ENCODE data around the gene KIF6.

The KIF6 gene

DNA sequence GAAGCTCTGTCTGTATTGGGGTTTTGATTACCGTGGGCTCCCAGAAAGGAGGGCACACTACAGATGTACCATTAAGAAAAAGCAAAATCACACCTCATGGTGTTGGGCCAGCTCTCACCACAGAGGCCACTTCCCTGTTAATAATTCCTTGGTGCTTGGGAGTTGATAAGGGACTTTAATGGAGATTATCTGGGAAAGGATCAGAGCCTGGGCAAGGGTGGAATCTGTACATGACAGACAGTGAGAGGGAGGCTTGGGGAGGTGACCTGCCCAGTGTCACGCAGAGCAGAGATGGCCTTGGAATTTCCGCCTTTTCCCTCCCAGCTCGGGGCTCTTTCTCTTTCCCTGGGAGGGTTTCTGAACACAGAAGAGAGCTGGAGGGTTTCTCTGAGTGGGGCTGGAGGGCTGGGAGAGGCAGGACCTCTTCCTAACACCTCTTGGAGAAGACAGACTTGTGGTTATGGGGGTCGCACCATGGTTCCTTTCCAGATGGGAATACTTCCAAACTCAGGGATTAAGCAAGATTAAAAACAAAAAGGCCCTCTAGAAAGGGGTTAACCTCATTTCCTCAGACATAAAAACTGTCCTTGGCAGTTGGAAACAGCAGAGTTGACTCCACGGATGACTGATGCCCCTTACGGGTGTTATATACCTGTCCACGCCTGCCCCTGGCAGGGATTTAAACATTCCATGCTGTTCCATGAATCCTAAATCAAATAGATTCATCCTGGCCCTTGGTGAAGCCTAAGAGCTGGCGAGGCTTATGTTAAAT lies 385.9 kb downstream of the KIF6 start:
- TF ChIP-seq, protein P1, sequence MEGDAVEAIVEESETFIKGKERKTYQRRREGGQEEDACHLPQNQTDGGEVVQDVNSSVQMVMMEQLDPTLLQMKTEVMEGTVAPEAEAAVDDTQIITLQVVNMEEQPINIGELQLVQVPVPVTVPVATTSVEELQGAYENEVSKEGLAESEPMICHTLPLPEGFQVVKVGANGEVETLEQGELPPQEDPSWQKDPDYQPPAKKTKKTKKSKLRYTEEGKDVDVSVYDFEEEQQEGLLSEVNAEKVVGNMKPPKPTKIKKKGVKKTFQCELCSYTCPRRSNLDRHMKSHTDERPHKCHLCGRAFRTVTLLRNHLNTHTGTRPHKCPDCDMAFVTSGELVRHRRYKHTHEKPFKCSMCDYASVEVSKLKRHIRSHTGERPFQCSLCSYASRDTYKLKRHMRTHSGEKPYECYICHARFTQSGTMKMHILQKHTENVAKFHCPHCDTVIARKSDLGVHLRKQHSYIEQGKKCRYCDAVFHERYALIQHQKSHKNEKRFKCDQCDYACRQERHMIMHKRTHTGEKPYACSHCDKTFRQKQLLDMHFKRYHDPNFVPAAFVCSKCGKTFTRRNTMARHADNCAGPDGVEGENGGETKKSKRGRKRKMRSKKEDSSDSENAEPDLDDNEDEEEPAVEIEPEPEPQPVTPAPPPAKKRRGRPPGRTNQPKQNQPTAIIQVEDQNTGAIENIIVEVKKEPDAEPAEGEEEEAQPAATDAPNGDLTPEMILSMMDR (IDR thresholded peaks at IDR 0.05; ENCODE audit: low read depth, low read length), result no peak
- H3K4me3 ChIP-seq (replicated peaks in 1 of 2; ENCODE audit: low read depth in 2 of 2, low read length in 2 of 2), result no peak overlapping the region
- DNase-seq (ENCODE audit: low read depth in 2 of 2), result no peak

DNA sequence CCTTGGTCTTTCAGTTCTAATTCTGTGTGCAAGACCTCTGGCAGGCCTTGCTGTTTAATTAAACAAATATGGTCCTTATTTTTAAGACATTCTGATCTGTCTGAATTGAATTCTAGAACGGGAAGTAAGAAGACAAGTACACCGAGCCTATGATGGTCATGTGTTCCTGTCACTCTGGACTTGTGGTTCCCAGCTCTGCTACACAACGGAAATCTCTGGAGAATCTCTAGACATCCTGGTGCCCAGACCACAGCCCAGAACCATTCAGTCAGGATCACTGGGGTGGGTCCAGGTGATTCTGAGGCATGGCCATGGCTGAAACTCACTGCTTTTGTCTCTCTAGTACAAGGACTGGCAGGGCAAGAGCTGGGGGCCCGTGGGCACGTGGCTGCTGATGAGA lies 386.8 kb downstream of the KIF6 start:
- no peak overlapping the region for H3K4me3 ChIP-seq (replicated peaks in 1 of 2; ENCODE audit: low read depth in 2 of 2, low read length in 2 of 2)
- no peak for DNase-seq (ENCODE audit: low read depth in 2 of 2)
- TF ChIP-seq, protein P1 (IDR thresholded peaks at IDR 0.05; ENCODE audit: low read depth, low read length), result no peak

DNA sequence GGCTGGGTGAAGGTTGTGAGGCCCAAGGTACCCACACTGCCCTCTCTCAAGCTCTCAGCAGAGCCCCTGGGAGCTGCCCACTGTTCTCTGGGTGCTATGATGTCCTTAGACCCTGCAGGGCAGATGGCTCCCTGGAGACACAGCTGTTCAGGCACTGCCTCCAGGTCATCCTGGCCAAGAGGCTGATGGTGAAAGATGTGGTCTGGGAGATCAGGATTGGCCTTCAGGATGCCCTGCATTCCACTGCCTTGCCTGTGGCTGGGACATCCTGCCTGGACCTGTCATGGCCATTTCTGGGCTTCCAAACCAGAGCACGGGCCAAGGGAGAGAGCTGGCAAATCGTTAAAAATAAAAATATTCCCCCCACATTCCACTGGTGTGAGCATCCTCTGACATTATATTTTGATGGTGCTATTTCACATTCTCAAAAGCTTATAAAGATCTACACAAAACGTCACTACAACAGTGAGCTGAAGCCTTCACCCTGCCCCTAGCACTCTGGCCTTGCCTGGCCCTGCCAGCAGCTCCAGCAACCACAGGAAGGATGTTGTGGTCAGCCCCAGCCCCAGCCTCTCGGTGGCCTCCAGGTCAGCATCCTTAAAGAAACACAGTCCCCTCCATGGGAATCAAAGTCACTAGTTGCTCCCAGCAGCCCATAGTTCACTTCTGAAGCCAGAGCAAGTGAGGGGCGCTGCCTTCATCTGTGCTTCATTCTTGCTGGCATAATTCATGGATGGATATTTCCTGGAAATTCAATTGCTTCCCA lies 389.2 kb downstream of the KIF6 start:
- H3K4me3 ChIP-seq (replicated peaks in 1 of 2; ENCODE audit: low read depth in 2 of 2, low read length in 2 of 2), result no peak overlapping the region
- DNase-seq (ENCODE audit: low read depth in 2 of 2), result no peak
- TF ChIP-seq, protein P1 (IDR thresholded peaks at IDR 0.05; ENCODE audit: low read depth, low read length), result no peak

DNA sequence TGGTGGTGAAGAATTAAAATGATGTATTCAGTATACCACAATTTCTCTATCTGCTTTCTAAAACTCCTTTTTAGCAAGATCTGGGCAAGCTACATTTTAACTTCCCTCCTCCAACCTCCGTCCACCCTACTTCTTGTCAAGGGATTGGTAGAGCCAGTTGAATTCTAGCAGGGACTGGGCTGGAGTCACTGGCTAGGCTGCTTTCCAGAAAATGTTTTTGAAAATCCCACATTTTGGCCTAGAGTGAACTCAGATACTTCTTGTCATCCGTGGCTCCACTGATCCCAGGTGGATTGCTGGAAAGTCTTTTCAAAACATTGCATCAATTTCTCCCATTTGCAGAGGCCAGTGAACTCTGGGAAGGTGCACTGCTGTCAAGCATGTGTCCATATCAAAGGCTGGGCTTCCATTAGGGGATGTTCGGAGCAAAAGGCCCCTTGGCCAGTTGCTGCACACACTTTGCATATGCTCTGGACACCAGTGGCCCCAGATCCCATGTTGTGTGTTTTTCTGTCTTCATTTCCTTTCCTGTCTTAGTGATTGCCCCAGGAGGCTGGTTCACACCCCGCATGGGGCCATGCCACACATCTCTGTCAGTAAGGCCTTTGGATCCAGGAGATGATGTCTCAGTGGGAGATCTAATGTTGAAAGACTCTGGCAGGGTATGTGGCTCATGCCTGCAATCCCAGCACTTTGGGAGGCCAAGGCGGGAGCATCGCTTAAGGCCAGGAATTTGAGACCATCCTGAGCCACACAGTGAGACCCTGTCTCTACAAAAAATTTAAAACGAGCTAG lies 391.4 kb downstream of the KIF6 start:
- TF ChIP-seq, protein P1 (IDR thresholded peaks at IDR 0.05; ENCODE audit: low read depth, low read length), result no peak
- DNase-seq (ENCODE audit: low read depth in 2 of 2), result no peak
- H3K4me3 ChIP-seq (replicated peaks in 1 of 2; ENCODE audit: low read depth in 2 of 2, low read length in 2 of 2), result no peak overlapping the region

DNA sequence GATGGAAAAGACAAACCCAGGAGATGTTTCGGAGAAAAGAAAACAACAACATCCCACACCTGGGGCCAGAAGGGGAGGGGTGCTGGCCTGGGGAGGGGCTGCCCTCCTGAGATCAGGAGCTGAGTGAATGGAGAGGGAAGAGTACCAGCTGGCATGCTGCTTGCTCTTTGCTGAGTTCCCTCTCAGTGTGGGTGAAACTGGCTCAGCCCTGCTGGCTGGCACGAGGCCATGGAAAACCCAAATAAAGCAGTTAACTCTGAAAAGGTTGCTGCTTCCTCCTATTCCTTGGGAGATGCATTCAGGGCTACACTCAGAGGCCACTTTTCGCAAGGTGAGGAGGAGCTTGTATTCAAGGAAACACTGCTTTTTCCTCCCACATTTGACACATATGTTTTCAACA lies 394.7 kb downstream of the KIF6 start:
- TF ChIP-seq, protein P1 (IDR thresholded peaks at IDR 0.05; ENCODE audit: low read depth, low read length), result no peak
- no peak for DNase-seq (ENCODE audit: low read depth in 2 of 2)
- H3K4me3 ChIP-seq (replicated peaks in 1 of 2; ENCODE audit: low read depth in 2 of 2, low read length in 2 of 2), result no peak overlapping the region

DNA sequence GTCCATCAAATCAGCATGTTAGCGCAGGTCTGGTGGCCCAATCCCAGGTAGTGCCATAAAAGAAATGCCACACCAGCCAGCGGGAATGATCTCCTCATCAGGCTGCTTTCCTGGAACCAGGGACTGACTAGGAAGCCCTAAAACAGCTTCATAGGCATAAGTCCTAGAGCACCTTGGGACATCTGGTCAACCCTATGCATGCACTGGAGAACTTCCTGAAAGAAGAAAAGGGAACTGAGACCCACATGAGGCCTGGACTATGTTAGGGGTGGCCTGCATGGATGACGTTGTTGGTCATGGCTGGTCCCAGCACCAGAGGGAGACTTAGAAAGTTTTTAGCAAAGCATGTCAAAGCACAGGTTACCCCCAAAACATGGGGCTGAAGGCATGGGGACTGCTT lies 395.2 kb downstream of the KIF6 start:
- DNase-seq (ENCODE audit: low read depth in 2 of 2), result no peak
- no peak overlapping the region for H3K4me3 ChIP-seq (replicated peaks in 1 of 2; ENCODE audit: low read depth in 2 of 2, low read length in 2 of 2)
- TF ChIP-seq, protein P1 (IDR thresholded peaks at IDR 0.05; ENCODE audit: low read depth, low read length), result no peak

Data from cardiac fibroblast (primary cell).